Activated CD4-positive, alpha-beta T cell treated with anti-CD3 and anti-CD28 coated beads, Interleukin-2, Interleukin-6, amounts not matched to agents 100 ng/mL and 50 ng/mL, durations not matched to agents 16 hours and 8 hours (primary cell): ENCODE data around the gene LPGAT1.
"Not testable (repeated sequence)": the region's sequence is repeated elsewhere in the genome, so short reads cannot be mapped to it uniquely, and the experiment has no call there.

Experiments
- DNase-seq: peaks from one replicate; pipeline ENCODE4 v3.0.0-alpha.2; 2020

LPGAT1 gene

DNA sequence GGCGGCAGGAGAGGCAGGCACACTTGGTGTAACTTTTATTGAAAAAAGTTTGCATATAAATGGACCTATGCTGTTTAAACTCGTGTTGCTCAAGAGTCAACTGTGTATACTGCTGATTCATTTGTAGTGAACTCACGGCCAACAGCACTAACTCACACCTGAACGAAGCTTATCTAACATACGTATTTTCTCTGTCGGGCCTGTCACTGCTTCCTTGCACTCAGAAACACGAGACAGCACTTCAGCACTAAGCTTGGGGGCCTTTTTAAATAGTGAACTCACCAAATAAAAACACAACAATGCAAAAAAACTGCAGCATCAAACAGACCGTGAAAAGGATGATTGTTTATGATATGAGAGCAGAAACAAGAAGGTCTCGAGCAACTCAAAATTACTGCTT, 96.2 kb downstream of the LPGAT1 start:
- DNase-seq, result no peak

DNA sequence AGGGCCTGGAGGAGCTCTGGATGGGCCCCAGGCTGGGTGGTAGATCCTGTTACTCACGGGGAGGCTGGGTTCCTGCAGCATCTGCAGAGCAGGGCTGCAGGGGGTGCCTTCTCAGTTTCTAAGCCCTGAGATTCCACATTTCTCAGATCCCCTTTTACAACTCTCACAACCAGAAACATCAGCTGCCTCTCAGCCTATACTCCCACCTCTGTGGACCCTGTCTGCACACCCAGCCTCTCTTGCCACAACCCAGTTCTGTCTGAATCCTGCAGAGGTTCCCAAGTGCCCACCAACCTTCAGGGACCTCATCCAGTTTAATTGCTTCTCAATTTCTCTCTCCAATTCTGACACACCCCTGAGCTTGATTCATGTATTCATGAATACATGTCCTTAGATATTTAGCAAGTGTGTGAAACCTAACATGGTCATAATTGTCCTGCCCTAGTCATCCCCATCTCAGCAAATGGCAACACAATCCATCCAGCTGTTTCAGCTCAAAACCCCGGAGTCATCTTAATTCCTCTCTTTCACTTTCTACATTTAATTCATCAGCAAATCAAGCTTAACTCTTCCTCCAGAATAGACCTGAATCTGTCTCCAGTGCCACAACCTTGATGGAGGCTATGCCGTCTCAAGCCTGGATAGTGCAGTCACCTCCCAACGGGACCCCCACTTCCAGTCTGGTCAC, 98.1 kb downstream of the LPGAT1 start:
- DNase-seq, result no peak

DNA sequence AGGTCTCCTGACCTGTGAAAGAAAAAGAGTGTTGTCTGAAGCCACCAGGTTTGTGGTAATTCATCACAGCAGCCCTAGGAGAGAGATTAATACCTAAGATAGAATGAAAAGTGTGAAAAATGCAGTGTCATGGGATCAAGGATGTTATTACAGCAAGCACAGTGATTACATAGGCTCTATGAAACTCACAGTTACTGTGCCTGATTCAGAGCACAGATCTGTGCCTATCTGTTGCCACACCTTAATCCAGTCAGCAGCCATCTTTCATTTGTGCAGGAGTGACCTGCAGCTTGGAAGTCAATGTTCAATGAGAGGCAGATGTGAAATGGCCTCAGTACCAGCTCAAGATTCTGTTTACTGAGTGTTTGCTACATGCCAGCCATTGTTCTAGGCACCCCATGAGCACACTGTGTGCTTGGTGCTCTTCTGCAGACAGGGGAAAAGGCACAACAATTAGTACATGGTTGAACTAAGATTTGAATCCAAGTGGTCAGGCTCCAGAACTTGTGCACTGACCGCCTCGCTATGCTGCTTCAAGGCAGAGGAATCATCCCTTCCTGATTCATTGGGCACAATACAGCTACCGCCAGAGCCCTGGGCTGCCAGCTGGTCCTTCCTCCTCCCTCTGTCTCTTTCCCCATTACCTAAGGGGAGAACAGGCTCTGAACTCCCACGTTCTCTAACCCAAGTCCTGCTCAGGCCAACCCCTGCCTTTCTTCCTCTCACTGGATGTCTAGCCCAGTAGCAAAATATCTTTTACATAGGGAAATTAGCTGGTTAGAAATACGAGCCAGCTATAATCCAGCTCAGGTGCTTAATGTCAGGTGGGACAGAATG, 98.9 kb downstream of the LPGAT1 start:
- no peak for DNase-seq

DNA sequence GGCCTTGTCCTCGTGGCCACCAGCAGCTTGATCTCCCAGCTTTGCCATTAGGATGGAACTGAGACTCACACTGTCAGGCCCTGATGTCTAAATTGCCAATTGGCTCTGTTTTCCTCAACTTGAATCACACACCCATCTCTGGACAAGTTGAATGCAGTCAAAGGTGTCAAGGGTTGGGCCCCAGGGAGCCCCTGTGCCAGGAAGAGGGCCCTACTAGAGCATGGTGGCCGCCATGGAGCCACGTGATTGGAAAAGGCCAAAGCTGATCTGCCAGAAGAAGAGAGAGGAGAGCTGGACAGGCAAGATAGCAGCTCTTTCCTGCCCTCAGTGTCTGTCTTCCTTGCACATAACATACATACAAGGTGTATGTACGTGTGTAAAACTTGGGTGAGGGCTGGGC, 100.2 kb downstream of the LPGAT1 start:
- DNase-seq, result no peak

DNA sequence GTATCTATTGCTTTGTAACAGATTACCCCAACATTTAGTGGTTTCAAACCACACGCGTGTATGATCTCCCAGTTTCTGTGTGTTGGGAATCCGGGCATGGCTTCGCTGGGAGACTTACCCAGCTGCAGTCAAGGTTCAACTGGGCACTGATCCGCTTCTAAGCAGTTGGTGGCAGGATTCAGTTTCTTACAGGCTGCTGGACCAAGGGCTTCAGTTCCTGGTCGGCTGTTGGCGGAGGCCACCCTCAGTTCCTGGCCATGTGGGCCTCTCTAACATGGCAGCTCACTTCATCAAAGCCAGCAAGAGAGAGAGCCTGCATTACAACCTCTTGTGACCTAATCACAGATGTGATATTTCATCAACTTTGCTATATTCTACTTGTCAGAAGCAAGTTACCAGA, 101.3 kb downstream of the LPGAT1 start:
- no peak for DNase-seq

DNA sequence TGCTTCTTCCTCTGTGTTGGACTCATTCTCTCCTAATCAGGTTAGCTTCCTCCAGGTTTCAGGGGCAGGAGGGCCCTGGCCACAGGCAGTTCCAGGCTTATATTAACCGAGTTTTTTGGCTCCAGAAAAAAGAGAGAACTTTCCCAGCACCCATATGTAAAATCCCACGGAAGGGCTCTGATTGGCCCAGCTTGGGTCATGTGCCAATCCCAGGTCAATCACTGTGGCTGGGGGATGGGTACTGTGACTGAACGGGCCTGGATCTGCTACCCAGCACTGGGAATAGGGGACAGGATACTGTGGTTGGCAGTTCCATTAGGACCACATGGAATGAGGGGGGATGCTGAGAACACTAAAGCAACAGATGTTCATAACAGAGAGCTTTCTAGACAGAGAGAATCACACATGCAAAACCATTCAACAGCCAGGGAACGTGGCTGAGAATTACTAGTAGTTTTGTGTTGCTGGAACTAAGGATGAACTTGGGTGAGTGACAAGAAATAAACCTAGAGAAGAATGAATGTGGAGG, 104.0 kb downstream of the LPGAT1 start:
- DNase-seq, result no peak

DNA sequence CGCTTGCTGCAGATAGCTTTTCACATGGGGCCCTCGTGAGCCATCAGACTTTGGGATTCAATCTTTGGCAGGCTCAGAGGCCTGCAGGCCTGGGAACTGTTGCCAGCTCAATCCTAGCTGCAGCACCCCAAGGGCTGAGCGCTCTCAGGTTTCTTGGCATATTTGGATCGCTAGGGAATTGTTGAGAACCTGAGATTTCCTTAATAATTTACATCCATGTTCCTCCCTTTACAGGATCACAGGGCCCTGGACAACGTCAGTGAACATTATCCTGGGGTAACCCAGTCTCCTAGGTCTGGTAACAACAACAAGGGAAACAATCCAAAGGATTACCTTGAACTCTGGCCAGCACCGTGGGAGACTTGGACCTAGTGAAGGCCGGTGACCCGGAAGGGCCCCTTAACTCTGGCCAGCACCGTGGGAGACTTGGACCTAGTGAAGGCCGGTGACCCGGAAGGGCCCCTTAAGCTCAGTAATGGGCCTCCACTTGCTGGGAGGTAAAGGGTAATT, 105.8 kb downstream of the LPGAT1 start:
- no peak for DNase-seq

DNA sequence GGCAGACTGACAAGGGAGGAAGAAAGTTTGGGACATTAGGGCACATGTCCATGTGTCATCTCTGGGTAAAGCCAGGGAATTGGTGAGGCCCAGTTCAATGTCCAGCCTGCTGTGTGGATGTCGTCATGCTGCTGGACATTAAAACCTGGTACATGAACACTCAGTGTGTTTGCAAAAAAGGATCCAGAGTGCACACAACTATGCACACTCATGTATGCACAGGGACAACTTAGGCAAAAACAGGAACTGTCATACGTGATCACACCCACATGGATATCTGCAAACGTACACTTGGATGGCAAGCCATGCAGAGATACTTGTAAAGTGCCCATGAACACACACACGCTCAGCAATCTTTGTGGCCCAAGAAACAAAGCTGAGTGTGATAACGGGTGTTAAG, 107.3 kb downstream of the LPGAT1 start:
- no peak for DNase-seq

DNA sequence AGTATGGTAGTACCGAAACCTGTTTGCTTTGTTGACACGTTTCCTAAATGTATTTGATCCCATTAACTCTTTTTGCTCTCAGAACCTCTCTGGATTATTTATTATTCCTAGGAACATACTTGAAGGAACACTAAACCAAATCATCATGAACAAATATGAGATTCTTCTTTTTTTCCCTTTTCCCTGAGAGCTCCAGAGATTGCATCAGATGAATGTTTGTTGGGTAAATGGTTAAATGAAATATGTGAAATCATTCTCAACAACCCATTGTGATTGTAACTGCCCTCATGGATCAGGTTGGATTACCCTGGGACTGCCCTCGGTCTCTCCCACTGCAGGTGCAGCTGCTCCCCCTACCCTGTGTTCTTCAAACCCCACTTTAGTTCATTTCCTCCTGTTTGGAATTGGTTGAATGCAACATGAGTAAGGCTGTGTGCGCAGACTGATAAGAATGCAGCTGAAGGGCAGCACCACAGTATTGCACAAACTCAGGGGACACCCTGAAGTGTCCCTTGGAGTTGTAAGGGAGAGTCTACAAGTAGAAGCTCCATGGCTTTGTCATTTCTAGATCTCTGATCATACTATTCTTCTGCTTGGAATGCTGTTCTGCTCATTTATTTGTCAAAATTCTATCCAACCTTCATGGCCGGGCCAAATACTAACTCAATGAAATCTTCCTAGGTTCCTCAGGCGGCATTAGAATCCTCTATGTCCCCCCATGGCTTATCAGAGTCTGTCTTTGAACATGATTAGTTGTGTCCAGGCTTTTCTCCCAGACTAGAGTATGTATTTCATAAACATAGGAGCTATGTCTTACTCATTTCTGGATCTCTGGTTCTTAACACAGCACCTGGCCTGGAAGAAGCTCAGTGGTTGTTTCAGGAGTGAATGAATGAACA, 108.0 kb downstream of the LPGAT1 start:
- no peak for DNase-seq

DNA sequence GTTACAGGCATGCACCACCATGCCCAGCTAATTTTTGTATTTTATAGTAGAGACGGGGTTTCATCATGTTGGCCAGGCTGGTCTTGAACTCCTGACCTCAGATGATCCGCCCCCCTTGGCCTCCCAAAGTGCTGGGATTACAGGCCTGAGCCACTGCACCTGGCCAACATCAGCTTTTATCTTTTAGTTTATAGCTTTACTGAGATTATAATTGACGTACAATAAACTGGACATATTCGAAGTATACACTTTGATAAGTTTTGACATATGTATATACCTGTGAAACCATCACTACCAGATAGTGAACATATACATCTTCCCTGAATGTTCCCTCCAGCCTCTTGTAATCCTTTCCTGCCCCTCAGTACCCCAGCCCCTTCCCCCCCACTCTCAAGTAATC, 114.0 kb downstream of the LPGAT1 start:
- DNase-seq, result not testable (repeated sequence)

DNA sequence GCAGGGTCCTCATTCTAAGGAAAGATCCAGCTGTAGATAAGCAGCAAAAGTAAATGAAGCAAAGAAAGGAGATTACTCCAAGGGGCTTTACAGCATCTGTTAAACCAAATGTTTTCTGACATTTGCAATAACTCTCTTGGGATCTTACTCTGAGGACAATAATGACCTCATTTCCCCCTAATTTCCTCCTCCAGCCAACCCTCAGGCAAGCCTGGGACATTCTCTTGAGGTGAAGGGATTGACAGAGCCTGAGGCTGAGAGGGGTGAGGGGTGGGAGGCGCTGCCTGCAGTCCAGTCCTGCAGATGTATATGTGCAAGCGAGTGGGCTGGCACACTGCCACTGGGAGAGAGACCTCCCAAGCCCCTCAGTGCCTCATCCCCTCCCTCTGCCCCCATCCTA, 114.6 kb downstream of the LPGAT1 start:
- DNase-seq, result no peak

DNA sequence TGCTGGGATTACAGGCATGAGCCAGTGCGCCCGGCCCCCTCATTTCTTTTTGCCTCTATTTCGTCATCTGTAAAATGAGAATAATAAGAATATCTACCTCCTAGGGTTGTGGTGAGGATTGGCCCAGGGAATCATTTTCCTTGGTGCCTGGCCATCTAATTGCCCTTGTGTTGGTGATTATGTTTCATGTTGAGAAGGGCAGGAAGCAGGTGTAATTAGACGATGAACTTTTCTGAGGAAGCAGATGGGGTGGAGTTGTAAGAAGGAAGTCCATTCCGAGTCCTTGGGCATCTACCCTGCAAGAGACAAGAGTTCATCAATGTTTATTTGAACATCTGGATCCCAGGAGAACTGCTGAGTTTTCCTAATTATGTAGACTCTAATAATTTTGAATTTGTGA, 116.4 kb downstream of the LPGAT1 start:
- no peak for DNase-seq

DNA sequence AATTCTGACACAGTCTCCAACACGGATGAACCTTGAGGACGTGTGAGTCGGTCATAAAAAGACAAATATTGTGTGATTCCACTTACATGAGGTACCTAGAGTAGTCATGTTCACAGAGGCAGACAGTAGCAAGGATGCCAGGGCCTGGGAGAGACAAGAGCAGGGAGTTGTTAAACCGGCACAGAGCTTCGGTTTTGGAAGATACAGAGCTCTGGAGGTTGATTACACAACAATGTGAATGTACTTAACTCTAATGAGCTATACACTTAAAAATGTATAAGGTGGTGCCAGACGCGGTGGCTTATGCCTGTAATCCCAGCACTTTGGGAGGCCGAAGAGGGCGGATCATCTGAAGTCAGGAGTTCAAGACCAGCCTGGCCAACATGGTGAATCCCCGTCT, 117.3 kb downstream of the LPGAT1 start:
- no peak for DNase-seq

DNA sequence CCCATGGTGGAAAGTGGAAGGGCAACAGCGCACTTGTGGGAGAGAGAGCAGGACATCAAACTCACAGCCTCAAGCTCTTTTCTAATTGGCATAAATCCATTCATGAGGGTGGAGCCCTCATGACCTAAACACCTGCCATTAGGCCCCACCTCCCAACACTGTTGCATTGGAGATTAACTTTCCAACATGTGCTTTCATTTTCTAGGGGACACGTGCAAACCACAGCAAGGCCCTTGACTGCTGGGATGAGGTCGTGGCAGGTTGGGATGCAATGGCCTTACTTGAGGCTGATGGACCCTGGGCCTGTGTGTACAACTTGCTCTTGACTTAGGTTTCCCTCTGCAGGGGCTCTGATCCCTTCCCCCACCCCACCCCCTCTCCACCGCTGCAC, 119.3 kb downstream of the LPGAT1 start:
- DNase-seq, result no peak

DNA sequence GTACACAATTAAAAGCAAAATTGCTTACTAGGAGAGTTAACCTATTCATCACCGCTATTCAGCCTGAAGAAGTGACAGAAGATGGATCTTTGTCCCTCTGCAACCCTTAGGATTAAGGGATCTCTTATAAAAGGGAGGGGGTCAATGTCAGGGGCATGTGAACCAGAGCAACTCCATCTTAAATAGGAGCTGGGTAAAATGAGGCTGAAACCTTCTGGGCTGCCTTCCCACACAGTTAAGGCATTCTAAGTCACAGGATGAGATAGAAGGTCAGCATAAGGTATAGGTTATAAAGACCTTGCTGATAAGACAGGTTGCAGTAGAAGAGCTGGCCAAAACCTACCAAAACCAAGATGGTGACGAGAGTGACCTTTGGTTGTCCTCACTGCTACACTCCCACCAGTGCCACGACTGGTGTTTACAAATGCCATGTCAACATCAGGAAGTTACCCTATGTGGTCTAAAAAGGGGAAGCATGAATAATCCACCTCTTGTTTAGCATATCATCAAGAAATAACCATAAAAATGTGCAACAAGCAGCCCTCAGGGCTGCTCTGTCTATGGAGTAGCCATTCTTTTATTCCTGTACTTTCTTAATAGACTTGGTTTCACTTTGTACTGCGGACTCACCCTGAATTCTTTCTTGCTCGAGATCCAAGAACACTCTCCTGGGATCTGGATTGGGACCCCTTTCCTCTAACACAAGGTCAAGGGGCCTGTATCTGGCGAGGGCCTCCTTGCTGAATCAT, 119.8 kb downstream of the LPGAT1 start:
- DNase-seq, result no peak

DNA sequence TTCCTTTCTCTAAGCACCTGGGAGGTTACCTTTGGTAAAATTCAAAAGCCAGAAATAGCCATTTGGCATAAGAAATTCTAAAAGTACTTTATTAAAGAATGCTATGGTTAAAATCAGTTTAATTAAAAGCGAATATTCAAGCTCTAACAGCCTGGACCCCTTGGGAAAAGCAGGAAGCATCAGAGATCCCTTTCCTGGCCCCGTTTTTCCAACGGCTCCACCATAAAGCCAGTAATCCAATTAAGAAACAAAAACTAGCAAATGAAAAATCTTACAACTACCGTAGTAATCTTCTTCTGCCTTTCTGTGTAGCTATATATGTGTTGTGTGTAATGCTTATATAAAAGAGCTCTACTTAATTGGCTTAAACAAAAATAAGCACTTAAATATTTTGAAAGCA, 121.6 kb downstream of the LPGAT1 start:
- DNase-seq, result no peak

DNA sequence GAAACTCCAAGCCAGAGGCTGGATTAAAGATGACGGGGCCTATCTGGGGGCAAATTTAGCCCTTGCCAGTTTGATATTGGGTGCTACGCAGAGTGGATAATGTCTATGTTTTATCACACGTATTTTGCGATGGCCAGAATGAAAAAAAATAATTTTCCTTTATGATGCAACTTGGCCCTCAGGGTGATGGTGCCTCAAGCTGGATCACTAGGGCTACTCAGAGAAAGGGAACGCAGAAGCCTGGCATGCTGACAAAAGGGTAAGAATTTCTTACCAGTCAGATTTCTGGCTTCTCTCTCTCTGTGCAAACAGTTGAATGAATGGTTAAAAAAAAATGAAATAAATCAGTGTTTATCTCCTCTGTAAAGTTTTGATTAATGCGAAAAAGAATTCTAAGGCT, 122.6 kb downstream of the LPGAT1 start:
- DNase-seq, result no peak

DNA sequence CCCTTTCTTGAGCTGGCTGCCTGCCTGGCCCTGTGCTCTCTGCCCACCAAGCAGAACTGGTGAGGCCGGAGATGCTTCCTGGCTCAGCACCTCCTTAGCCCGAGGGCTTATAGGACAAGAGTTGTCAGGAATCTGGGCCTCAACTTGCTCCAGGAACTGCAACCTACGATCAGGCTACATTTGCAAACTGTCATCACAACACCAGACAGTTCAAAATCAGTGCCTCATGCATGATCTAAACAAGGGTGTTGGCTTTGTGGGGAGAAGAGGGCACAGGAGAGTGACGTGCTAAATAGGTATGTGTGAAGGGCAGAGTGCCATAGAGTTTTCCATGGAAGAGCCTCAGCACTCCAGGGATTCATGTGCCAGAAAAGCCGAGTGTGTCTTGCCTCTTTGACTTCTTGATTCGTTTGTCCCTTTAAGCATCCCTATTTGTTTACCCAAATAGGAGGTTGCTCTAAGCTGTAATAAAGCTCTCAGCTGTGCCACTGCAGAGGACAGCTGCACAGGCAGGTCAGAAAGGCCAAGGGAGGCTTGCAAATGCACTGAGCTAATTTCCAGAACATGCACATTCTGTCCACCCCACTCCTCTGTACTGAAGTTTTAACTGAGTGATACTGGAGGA, 125.0 kb downstream of the LPGAT1 start:
- DNase-seq, result no peak

DNA sequence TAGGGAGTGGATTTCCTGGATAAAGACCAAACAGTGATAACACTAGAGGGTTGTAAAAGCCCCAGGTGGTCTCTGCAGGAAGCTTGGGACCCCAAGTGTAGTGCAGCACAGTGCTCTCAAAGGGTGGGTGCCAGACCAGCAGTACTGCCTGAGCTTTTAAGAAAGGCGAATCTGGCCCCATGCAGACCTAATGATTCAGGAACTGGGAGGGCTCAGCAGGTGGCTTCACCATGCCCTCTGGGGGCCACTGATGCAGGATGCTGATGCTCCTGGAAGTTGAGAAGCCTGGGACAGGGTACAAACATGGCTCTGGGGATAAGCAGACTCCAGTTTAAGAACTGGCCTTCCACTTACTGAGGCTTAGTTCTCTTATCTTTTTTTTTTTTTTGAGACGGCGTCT, 126.0 kb downstream of the LPGAT1 start:
- DNase-seq, result no peak

DNA sequence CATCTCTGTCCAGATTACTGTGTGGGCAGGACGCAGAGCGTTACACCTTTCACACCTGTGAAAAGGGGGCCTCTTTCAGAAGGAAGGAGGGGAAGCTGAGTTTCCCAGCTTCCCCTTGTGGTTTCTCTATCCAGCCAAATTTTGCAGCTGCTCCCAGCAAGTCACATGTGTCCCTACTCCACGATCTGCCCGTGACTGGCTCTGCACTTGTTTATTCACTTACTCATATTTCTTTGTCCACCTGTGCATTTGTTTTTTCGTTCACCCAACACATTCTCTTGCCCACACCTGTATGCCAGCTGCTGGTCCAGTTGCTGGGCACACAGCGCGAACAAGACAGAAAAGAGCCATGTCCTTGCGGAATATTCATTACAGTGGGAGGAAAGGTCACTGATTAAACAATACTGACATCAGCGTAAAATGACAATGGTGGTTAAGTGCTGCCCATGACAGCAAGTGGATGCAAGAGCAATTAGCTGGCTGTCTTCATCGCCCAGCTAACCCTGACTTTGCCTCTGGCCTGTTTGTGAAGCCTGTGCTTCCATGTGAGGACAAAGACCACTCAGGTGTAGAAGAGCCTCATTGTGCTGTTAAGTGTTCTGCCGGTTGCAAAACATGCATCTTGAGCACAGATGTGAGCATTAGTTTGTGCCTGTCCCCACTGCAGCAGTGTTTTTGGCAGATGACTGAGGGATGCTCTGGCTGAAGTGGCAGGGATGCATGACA, 126.6 kb downstream of the LPGAT1 start:
- DNase-seq, result no peak

DNA sequence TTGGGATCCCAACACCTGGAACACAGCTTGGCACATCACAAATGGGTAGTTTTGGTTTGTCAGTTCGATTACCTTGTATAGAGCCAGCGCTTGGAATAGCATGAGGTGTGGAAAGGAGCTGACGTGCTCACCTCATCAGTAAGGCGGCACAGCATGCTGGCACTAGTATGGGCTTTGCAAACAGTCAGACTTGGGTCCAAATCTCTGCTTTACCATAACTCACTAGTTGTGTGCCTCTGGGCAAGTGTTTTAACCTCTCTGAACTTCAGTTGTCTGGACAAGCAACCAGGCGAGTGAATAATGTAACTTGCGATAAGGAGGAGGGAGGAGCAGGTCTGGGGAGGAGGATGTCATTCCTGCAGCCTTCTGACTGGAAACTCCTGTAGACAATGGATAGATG, 128.8 kb downstream of the LPGAT1 start:
- DNase-seq, result no peak
